Skeletal muscle tissue (tissue), 4 donors: ENCODE measurements around the gene UBALD1. TPM values are rescaled to one million over a fixed set of nuclear protein-coding genes. Genes with fewer than 3 reads are reported as not detected.
A peak's percentile ranks its signal among the peaks of the same experiment; 100 is the strongest.

ENCODE experiments used
- H3K27ac ChIP-seq: one replicate; pipeline ENCODE4 v1.7.0; 2013; ENCODE audit warnings: mild to moderate bottlenecking, low read depth, low read length, inconsistent platforms
- H3K27me3 ChIP-seq, 3 donors: one replicate each; pipeline ENCODE4 v1.7.0; 2013; ENCODE audit warnings: low read length in 3 of 3; ENCODE audit not compliant: control insufficient read depth in 3 of 3, insufficient read depth in 3 of 3
- H3K36me3 ChIP-seq, 3 donors: one replicate each; pipeline ENCODE4 v1.7.0; 2013; ENCODE audit warnings: low read length in 3 of 3; ENCODE audit not compliant: control insufficient read depth in 3 of 3, insufficient read depth in 3 of 3
- H3K4me1 ChIP-seq, 3 donors: one replicate each; pipeline ENCODE4 v1.7.0; 2013; ENCODE audit warnings: low read length in 3 of 3, mild to moderate bottlenecking in 3 of 3; ENCODE audit not compliant: control insufficient read depth in 3 of 3, insufficient read depth in 3 of 3
- H3K4me3 ChIP-seq, 3 donors: one replicate each; pipeline ENCODE4 v1.7.0; 2013; ENCODE audit warnings: low read length in 3 of 3
- H3K9ac ChIP-seq, 3 donors: one replicate each; pipeline ENCODE4 v1.7.0; 2013; ENCODE audit warnings: low read length in 3 of 3, mild to moderate bottlenecking in 3 of 3, moderate library complexity in 2 of 3, low read depth in 1 of 3
- H3K9me3 ChIP-seq, 3 donors: one replicate each; pipeline ENCODE4 v1.7.0; 2013; ENCODE audit warnings: low read length in 3 of 3; ENCODE audit not compliant: control insufficient read depth in 3 of 3
- total RNA-seq: library from RNA; depleted of rRNA; stranded (reverse); fragments of >200 nt; gene quantifications from one replicate; pipeline ENCODE4 v1.2.3, GENCODE V29; 2014
- donor health status: Osteomylitis.

The UBALD1 gene
- total RNA-seq, 1 donor from 2014 or later, result 1.0 TPM

- Histone ChIP-seq H3K4me1 (peaks cover 16 to 24% (median 22%) of the 10 kb centered on the region in 3 donors), H3K27ac (no peak overlapping the region), H3K36me3 (peaks cover 7 to 15% (median 15%) of the 10 kb centered on the region in 3 donors), H3K9me3 (no peaks in the 10 kb centered on the region), H3K4me3 (no peak overlapping the region), H3K27me3 (no peaks in the 10 kb centered on the region), H3K9ac (no peak overlapping the region)
Observed at GRCh38 chr16:4609200-4610010, 5.3 kb downstream of the UBALD1 start.

- Histone ChIP-seq H3K4me3 (no peak overlapping the region), H3K27me3 (no peaks in the 10 kb centered on the region), H3K27ac (no peak overlapping the region), H3K9ac (no peak overlapping the region), H3K9me3 (no peaks in the 10 kb centered on the region), H3K36me3 (peaks cover 7 to 15% (median 15%) of the 10 kb centered on the region in 3 donors), H3K4me1 (peaks cover 13 to 20% (median 17%) of the 10 kb centered on the region in 3 donors)
Observed at GRCh38 chr16:4608704-4608980, 6.0 kb downstream of the UBALD1 start.

GRCh38 chr16:4607841-4608703, 6.6 kb downstream of the UBALD1 start:
- no peaks in the 10 kb centered on the region for H3K9me3 ChIP-seq
- H3K36me3 ChIP-seq, result peaks cover 7 to 15% (median 15%) of the 10 kb centered on the region in 3 donors
- H3K9ac ChIP-seq, result no peak overlapping the region
- no peak overlapping the region for H3K4me3 ChIP-seq
- no peaks in the 10 kb centered on the region for H3K27me3 ChIP-seq
- peaks cover 8 to 14% (median 12%) of the 10 kb centered on the region in 3 donors for H3K4me1 ChIP-seq
- H3K27ac ChIP-seq, result no peak overlapping the region

- H3K4me3 ChIP-seq, result no peak overlapping the region
- H3K9me3 ChIP-seq, result no peaks in the 10 kb centered on the region
- no peak overlapping the region for H3K27ac ChIP-seq
- H3K9ac ChIP-seq, result no peak overlapping the region
- H3K36me3 ChIP-seq, result peaks cover 7 to 15% (median 15%) of the 10 kb centered on the region in 3 donors
- peaks cover 3 to 9% (median 5%) of the 10 kb centered on the region in 3 donors for H3K4me1 ChIP-seq
- peaks cover 10 to 14% (median 10%) of the 10 kb centered on the region in 3 donors for H3K27me3 ChIP-seq
Observed at GRCh38 chr16:4606354-4606753, 8.3 kb downstream of the UBALD1 start.

- peaks cover 6 to 13% (median 6%) of the 10 kb centered on the region in 3 donors for H3K4me1 ChIP-seq
- no peaks in the 10 kb centered on the region for H3K9me3 ChIP-seq
- H3K27me3 ChIP-seq, result peaks cover 15 to 24% (median 15%) of the 10 kb centered on the region in 3 donors
- no peak overlapping the region for H3K27ac ChIP-seq
- peak overlapping the region in 1 of 3 donors; percentile 25 for H3K9ac ChIP-seq
- no peak overlapping the region for H3K4me3 ChIP-seq
- peaks cover 7 to 15% (median 15%) of the 10 kb centered on the region in 3 donors for H3K36me3 ChIP-seq
Observed at GRCh38 chr16:4604401-4604800, 10.3 kb downstream of the UBALD1 start.

GRCh38 chr16:4603624-4604170, 11.0 kb downstream of the UBALD1 start:
- H3K9me3 ChIP-seq, result no peaks in the 10 kb centered on the region
- no peak overlapping the region for H3K27ac ChIP-seq
- H3K4me3 ChIP-seq, result no peak overlapping the region
- no peak overlapping the region for H3K9ac ChIP-seq
- peaks cover 19 to 29% (median 21%) of the 10 kb centered on the region in 3 donors for H3K27me3 ChIP-seq
- H3K4me1 ChIP-seq, result peaks cover 6 to 13% (median 6%) of the 10 kb centered on the region in 3 donors
- H3K36me3 ChIP-seq, result peaks cover 7 to 14% (median 12%) of the 10 kb centered on the region in 3 donors

GRCh38 chr16:4602331-4602730, 12.4 kb downstream of the UBALD1 start:
- Histone ChIP-seq H3K9ac (no peak overlapping the region), H3K9me3 (no peaks in the 10 kb centered on the region), H3K36me3 (peaks cover 0 to under 1% (median 0%) of the 10 kb centered on the region in 3 donors), H3K4me1 (peaks cover 6 to 13% (median 6%) of the 10 kb centered on the region in 3 donors), H3K27me3 (peaks cover 20 to 29% (median 23%) of the 10 kb centered on the region in 3 donors), H3K27ac (no peak overlapping the region), H3K4me3 (no peak overlapping the region)

- Histone ChIP-seq H3K36me3 (no peaks in the 10 kb centered on the region), H3K27ac (no peak overlapping the region), H3K9ac (peak overlapping the region in 1 of 3 donors; percentile 45), H3K4me1 (peaks cover 6 to 13% (median 6%) of the 10 kb centered on the region in 3 donors), H3K27me3 (peaks cover 24 to 34% (median 27%) of the 10 kb centered on the region in 3 donors), H3K4me3 (no peak overlapping the region), H3K9me3 (no peaks in the 10 kb centered on the region)
Observed at GRCh38 chr16:4601864-4602186, 12.9 kb downstream of the UBALD1 start.

GRCh38 chr16:4601036-4601863, 13.4 kb downstream of the UBALD1 start:
- Histone ChIP-seq H3K36me3 (no peaks in the 10 kb centered on the region), H3K9ac (peak overlapping the region in 2 of 3 donors; percentile 25 to 45), H3K27me3 (peaks cover 24 to 38% (median 27%) of the 10 kb centered on the region in 3 donors), H3K4me1 (peaks cover 6 to 13% (median 6%) of the 10 kb centered on the region in 3 donors), H3K4me3 (peak overlapping the region in 2 of 3 donors; percentile 22 to 23), H3K9me3 (no peaks in the 10 kb centered on the region), H3K27ac (no peak overlapping the region)
